GM21381 (cell line): ENCODE results near the gene FAM236A.
"Not testable (repeated sequence)": the region's sequence is repeated elsewhere in the genome, so short reads cannot be mapped to it uniquely, and the experiment has no call there.

Experiments used
- ATAC-seq: cut with Tn5 transposase; IDR thresholded peaks from one replicate; pipeline ENCODE4 v1.9.1; 2021; ENCODE audit warnings: mild to moderate bottlenecking, moderate library complexity; ENCODE audit not compliant: unreplicated experiment

The FAM236A gene

DNA sequence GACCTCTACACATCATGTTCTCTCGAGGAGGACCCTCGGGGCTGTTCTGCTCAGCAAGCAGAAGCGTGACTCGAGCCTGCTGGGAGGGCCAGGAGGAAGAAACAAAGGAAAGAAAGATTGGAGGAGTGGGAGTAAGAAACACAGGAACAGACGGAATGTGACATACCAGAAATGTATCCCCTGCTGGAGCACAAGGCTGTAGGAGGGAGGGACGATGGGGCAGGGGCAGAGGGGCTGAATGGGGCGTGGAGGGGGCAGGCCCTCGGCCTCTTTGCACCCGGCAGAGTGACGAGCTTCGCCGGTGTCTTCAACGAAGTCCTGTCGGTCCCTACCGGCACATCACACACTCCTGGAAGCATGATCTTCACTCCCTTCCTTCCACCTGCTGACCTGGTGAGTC, at the start of gene FAM236A:
FAM236A (plus strand) TSS at position 301 of the 400 bp plus-strand sequence; CDS start at position 358, 57 bp downstream.
- not testable (repeated sequence) for ATAC-seq

GRCh38 chrX:72889740-72890139, 48.3 kb upstream of the FAM236A start:
- not testable (repeated sequence) for ATAC-seq

GRCh38 chrX:72912315-72912714, 25.7 kb upstream of the FAM236A start, which contains the start of gene FAM236C:
Gene FAM236C, plus strand, starts transcription at chrX:72912615. Its CDS starts 100 bp downstream, at chrX:72912715.
- not testable (repeated sequence) for ATAC-seq

DNA sequence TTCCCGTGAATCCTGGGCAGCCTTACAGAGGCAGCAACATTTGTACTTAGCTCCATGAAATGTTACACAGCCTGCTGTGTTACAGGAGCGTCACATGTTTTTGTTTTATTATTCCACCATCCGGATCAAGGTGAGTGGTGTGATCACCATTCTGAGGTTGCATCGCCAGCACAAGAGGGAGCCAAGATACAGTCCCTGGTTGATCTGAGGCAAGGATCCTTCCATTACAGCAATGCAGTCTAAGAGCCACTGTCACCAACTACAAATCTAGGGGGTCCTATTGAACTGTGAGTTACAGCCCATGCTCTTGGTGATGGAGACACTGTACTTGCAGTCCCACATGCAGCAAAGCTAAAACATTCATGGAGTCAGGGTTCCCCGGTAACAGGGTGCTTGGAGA, 21.9 kb upstream of the FAM236A start:
- not testable (repeated sequence) for ATAC-seq

DNA sequence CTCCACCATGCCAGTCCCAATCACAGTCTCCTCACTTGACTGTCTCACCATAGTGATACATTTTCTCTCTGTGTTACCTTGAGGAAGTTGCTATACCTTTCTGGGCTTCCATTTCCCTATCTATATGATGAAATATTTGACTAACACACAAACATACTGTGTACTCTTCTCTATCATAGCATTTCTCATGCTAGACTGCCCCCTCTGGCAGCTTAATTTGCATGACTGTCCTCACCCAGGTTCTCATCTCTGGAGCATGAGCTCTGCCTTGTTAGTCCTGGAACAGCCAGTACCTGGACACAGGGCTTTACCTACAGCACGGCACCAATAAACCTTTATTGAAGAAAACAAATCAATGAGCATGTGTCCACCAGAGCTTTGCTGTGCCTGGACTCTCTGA, 5.7 kb upstream of the FAM236A start:
- ATAC-seq, result not testable (repeated sequence)

DNA sequence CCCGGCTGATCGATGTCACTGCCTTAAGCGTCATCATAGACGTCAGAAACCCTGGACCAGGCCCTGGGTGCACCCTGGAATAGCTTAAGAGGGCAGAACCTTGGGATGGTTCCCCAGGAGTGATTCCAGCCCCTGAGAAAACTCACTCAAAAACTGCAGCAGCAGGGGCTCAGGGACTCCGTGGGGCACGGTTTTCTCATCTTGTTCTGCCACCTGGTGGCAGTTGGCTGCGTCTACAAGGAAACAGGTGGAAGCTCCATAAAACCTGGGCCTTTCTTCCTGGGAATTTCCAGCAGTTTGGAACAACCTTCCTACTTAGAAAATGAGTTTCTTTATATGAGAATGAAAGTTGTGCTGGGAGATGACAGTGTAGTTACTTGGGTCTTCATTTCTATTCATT, 1.6 kb upstream of the FAM236A start:
- not testable (repeated sequence) for ATAC-seq

- not testable (repeated sequence) for ATAC-seq
Observed at GRCh38 chrX:72936882-72937455, 1.0 kb upstream of the FAM236A start.

DNA sequence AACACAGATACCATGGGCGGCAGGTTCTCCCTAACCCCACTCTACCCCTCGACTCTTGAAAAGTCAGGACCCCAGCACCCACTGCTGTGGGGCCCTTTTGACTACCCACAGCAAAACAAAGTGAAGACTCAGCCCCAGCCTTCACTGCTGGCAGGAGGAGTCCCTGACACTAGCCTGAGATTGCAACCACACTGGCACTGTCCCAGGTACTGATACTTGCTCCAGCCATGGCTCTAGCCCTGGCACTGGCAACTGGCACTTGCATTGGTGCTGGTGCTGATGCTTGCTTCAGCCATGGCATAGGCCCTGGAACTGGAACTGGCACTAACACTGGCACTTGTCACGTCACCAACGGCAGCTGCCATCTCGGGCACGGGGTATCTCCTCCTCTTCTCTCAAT, 4.3 kb downstream of the FAM236A start:
- not testable (repeated sequence) for ATAC-seq

GRCh38 chrX:72943035-72943818, 5.2 kb downstream of the FAM236A start:
- ATAC-seq, result peak; percentile 63

- ATAC-seq, result peak; percentile 75
Observed at GRCh38 chrX:72943819-72944169, 5.8 kb downstream of the FAM236A start, which contains the start of gene DMRTC1. Gene DMRTC1, minus strand, starts transcription at chrX:72943837. Its CDS starts 68,143 bp downstream, at chrX:72875694.

DNA sequence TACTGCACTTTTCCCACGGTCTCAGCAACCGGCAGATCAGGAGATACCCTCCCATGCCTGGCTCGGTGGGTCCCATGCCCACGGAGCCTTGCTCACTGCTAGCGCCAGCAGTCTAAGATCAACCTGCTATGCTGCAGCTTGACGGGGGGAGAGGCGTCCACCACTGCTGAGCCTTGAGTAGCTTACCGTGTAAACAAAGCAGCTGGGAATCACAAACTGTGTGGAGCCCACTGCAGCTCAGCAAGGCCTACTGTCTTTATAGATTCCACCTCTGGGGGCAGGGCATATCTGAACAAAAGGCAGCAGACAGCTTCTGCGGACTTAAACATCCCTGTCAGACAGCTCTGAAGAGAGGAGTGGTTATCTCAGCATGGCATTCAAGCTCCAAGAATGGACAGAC, 22.0 kb downstream of the FAM236A start:
- ATAC-seq, result not testable (repeated sequence)

GRCh38 chrX:72971859-72972258, 33.9 kb downstream of the FAM236A start:
- not testable (repeated sequence) for ATAC-seq

GRCh38 chrX:72974885-72975284, 36.9 kb downstream of the FAM236A start:
- not testable (repeated sequence) for ATAC-seq

GRCh38 chrX:72980894-72981469, 43.0 kb downstream of the FAM236A start:
- not testable (repeated sequence) for ATAC-seq
